NOMO-1 treated with dmso at 0.1 percent for 144 hours (cell line): ENCODE data around the gene DICER1.
A peak's percentile ranks its signal among the peaks of the same experiment; 100 is the strongest.
"Not testable (repeated sequence)": the region's sequence is repeated elsewhere in the genome, so short reads cannot be mapped to it uniquely, and the experiment has no call there.

ENCODE experiments used
- DNase-seq: peaks from one replicate; lab custom pipeline; 2025; ENCODE audit not compliant: unreplicated experiment; lab: John Stamatoyannopoulos, UW

DICER1 gene

GRCh38 chr14:95157327-95158189 is at the start of gene DICER1:
Gene DICER1 (minus strand): TSS chr14:95157529. CDS start chr14:95133458, 24,071 bp downstream.
- DNase-seq: peak; percentile 79

- no peak for DNase-seq
Measured at GRCh38 chr14:95206534-95206933, 49.2 kb upstream of the DICER1 start.

GRCh38 chr14:95204705-95205104 is 47.4 kb upstream of the DICER1 start:
- DNase-seq: no peak

DNA sequence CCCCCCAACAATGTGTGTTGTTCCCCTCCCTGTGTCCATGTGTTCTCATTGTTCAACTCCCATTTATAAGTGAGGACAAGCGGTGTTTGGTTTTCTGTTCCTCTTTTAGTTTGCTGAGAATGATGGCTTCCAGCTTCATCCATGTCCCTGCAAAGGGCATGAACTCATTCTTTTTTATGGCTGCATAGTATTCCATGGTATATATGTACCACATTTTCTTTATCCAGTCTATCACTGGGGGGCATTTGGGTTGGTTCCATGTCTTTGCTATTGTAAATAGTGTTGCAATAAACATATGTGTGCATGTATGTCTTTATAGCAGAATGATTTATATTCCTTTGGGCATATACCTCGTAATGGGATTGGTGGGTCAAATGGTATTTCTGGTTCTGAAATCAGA is 44.4 kb upstream of the DICER1 start:
- DNase-seq: not testable (repeated sequence)

- DNase-seq: no peak
Measured at GRCh38 chr14:95200404-95200803, 43.1 kb upstream of the DICER1 start.

- DNase-seq: no peak
Measured at GRCh38 chr14:95199298-95199983, 42.1 kb upstream of the DICER1 start.

DNA sequence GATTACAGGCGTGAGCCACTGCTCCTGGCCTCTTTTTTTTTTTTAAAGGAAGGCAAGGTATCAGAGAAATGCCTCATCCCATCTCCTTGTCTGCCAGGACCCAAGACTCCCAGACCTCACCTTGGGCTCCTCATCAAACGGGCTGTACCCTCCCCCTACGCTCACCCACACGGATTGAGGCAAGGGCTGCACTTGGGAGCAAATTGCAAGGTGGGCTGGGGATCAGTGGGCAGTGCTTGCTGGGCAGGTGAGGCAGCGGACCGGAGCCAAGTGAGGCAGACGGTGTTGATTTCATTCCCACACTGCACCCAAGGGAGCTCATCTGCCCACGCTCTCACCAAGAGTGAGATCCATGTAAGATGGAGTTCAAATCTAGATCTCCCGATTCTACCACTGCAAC is 41.0 kb upstream of the DICER1 start:
- no peak for DNase-seq

GRCh38 chr14:95197551-95197950 is 40.2 kb upstream of the DICER1 start:
- DNase-seq: no peak

- DNase-seq: no peak
Measured at GRCh38 chr14:95196826-95197545, 39.7 kb upstream of the DICER1 start.

DNA sequence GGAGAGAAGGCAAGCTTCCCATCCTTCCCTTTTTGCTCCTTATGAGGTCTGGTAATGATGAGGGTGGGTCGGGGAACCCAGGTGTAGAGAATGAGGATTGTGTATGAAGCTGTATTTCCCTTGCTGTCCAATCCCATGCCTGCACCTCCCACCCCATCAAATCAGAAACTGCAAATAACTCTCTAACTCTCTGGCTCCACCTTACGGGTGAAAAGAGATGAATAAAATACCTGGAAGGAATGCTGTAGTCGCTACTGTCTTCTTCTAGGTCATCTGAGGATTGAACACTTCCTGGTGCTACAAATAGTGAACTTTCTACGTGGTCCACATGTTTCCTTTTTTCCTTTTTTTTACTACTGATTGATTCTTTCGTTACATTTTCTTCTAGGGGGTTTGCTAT is 38.9 kb upstream of the DICER1 start:
- DNase-seq: no peak

DNA sequence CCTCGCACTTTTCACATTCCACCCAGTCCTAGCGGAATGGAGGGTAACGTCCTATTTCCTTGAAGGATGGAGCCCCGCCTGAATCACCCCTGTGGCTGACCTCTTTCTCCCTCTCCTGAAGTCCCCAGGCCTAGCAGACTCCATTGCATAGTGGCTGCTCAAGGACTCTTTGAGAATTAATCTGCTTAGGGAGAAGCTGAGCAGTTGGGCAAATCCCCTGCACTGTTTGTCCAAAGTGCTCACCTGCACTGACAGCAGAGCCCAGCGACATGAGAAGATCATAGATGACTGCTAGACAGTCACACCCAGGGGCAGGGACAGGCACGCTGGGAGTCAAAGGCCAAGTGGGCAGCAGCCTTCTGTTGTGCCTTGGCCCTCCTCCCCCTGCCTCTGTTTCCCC is 37.7 kb upstream of the DICER1 start:
- DNase-seq: no peak

DNA sequence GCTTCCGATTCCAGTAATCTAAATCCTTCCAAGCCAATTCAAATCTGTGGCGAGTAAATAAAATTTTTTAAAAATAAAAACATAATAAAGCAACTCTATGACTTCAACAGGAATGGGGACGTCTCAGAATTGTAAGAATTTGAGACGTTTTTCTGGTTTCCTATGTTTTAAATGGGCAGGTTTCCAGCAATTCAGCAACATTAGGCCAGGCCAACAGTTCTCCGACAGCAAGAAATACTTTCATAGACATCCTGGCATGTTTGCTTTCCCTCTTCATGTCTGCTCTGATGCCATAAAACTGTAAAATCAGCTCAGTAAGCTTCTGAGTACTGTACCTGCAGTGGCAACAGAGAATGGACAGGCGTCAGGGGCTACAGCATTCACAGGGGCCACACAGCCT is 35.8 kb upstream of the DICER1 start:
- DNase-seq: no peak

GRCh38 chr14:95192311-95192710 is 35.0 kb upstream of the DICER1 start:
- no peak for DNase-seq

- no peak for DNase-seq
Measured at GRCh38 chr14:95191445-95192199, 34.3 kb upstream of the DICER1 start.

GRCh38 chr14:95190857-95191256 is 33.5 kb upstream of the DICER1 start:
- DNase-seq: no peak

GRCh38 chr14:95190346-95190840 is 33.1 kb upstream of the DICER1 start:
- DNase-seq: no peak

DNA sequence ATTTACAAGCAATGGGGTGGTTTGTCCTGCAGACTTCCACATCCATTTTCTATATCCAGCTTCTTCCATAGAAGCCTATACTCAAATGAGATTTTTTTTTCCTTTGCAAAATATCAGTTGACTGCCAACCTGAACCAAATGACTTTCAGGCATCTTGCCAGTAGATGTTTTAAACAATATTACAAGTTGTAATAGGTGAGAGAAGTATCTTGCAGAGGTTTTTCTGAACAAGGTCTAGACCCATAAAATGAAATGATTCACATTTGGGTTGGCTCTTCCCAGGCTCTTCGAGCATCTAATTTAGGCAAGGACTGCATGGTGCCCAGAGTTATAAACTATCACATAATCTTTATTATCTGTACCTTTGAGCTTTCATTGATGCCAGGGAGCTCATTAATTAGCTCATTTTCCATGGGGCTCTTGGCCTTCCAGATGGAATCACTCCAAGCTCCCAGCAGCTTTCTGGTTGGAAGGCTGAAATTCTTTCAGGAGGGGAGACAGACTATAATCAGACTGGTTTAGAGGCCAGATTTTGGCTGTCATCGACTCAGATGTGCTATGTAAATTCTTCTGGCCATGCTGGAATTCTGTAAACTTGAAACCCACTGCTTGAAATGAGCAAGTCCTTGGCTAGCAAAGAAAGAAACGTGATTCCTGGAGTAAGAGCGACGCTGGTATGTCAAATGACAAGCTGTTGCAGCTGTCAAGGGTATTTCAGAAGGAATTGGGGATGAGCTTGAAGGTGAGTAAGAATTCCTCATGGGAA is 32.2 kb upstream of the DICER1 start:
- no peak for DNase-seq

DNA sequence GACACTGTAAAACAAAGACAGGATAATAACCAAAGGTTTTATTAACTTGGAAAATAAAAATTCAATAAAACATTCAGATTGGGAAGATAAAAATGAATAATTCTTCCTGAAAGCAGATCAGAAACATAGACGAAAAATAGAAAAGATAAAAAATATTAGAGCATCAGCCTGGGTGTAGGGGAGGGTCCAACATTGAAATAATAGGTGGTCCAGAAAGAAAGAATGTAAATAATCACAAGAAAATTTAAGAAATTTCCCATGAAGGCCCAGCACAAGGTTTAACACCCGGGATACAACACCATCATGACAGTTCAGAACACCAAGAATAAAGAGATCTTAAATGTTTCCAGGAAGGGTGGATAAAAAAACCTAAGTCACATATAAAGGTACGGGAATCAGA is 31.1 kb upstream of the DICER1 start:
- DNase-seq: no peak

DNA sequence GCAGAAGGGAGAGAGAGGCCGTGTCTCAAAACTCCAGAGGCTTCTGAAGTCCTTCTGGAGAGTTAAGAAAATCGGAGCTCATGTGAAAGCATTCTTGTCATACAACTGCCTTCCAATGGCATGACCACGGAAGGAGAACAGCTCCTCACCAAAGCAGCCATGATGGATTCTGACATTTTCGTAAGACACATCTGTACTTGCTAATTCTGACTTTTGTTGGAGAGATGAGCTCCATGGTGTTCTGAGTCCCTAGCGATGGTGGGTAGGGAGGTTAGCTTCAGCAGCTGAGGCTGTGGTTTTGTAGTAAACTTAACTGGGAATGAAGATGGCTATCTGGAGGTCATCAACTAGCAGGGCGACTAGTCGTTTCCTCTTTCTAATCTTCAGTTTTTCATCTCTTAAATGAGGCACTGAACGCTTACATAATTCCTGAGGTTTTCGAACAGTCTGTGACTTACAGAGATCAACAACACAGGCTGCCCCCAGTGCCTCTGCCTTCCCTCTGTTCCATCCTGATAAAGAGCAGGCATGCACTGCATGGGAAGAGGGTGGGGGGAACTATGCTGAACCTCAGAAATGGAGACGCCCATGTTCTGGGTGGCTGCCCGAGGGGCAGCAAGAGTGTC is 28.6 kb upstream of the DICER1 start:
- DNase-seq: peak; percentile 86
